DMS153 treated with DMSO at 0.1 percent for 48 hours (cell line): ENCODE data around the gene CPTP.

Experiments
- DNase-seq: peaks from one replicate; lab custom pipeline; 2025; ENCODE audit not compliant: unreplicated experiment; lab: John Stamatoyannopoulos, UW

CPTP gene

GRCh38 chr1:1324524-1325287 lies at the start of gene CPTP, which contains the start of gene INTS11:
CPTP (plus strand) TSS chr1:1324802; CDS start chr1:1326911, 2,109 bp downstream.
INTS11 (minus strand) TSS chr1:1324660; CDS start chr1:1324608, 52 bp downstream.
- DNase-seq = peak; percentile 95

- DNase-seq = no peak
Measured at GRCh38 chr1:1274931-1275431, 49.6 kb upstream of the CPTP start.

DNA sequence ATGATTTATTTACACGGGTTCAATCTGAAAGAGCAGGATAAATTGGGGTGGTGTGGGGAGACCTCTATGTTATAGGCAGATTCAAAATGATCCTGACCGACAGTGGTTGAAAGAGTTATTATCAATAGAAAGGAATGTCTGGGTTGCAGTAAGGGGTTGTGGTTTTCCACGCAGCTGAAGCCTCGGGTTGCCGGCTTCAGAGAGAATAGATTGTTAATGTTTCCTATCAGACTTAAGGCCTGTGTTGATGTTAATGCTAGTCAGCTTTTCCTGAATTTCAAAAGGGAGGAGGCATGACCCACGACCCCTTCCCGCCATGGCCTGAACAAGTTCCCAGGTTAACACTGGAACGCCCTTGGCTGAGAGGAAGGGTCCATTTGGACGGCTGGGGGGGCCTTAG lies 48.8 kb upstream of the CPTP start:
- DNase-seq = no peak

GRCh38 chr1:1278620-1279019 lies 46.0 kb upstream of the CPTP start:
- DNase-seq = no peak

GRCh38 chr1:1279028-1279427 lies 45.6 kb upstream of the CPTP start:
- DNase-seq = no peak

GRCh38 chr1:1280782-1281481 lies 43.7 kb upstream of the CPTP start:
- DNase-seq = no peak

DNA sequence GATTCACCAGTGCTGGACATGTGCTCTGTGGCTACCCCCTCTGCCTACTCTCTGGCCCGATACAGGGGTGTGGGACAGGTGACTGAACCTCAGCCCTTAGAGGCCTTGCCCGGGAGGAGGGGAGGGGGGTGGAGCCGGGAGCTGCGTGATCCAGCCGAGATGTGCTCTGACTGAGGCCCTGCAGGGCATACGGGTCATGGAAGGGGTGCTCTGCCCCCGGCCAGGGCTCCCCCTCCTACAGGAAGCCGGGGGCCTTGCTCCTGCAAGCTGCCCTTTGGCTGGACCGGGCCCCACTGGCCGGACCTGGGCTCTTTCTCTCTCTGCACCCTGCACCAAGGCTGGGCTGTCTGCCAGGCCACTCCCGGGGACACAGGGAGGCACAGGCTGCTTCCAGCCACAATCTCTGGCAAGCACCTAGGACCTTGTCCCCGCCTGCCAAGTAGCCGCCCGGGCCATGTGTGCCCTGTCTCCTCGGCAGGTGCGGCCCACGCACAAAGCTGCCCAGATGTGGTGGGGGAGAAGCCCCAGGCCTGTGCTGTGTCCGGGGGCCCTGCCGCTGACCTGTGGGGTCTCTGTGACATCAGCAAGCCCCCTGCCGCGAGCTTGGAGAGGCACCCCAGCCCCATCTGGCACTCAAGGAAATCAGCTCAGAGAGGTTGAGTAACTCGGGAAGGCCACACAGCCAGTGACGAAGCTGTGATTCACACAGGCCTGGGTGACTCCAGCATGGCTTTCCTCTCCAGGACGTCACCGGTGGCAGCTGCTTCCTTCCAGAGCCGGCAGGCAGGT lies 42.9 kb upstream of the CPTP start:
- no peak for DNase-seq

- no peak for DNase-seq
Measured at GRCh38 chr1:1282998-1283397, 41.6 kb upstream of the CPTP start.

DNA sequence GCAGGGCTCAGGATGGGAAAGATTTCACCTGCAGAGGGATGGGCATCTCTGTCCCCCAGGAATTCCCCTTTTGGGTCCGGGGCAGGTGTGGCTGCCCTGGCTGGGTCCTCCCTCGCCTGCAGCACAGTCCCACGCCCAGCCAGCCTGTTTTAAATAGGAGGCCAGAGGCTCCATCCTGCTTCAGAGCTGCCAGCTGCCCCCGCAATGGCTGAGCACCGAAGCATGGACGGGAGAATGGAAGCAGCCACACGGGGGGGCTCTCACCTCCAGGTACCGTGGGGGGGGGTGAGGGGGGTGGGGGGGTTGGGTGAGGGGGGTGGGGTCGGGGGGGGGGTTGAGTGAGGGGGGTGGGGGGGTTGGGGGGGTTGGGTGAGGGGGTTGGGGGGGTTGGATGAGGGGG lies 40.8 kb upstream of the CPTP start:
- peak; percentile 49 for DNase-seq

DNA sequence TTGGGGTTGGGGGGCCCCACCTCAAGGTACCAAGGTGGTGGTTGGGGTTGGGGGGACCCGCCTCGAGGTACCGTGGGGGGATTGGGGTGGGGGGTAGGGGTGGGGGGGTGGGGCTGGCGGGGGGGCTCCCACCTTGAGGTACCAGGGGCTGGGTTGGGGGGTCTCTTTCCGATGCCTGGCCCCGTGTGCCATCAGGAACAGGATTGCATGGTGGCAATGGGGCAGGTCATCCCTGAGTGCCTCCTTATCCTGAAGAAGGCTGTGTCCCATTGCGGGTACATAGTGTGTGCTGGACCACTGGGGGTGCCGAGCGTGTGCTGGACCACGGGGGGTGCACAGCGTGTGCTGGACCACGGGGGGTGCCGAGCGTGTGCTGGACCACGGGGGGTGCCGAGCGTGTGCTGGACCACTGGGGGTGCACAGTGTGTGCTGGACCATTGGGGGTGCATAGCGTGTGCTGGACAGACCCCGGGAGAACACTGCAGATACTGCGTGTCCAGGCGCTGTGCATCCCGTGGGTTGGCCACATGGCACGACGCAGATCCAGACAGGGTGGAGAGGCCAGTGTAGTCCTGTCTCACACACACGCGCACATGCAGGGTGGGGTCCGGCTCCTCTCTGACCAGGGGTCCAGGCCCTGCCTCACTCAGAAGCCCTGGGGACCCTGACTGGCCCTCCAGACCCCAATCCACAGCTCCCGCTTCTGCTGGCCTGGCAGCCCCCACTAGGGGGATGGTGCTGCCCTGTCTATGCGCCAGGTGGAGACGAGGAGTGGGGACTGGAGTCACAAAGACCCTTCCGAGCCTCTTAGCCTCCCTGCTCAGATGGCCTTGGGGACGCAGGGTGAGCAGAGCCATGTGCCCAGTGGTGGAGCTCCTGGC lies 40.1 kb upstream of the CPTP start:
- no peak for DNase-seq

DNA sequence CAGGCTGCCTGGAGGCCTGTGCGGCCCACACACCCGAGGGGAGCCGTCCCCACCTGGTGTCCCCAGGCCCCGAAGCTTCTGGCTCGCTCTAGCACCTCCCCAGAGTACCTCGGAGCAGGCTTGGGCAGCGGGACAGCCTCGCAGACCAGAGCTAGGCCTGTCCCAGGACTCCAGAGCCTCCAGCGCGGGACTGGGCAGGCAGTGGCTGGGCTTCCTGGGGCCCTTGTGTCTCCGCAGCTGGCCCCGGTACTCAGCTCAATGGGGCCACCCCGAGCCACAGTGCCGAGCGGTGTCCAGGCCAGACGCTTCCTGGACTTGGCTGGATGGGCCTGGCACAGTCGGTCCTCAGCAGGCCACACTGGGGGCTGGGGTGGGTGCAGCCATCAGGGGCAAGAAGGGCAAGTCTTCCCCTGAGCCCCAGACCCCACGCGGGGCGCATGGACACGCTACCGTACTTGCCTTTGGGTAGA lies 39.5 kb upstream of the CPTP start:
- no peak for DNase-seq

DNA sequence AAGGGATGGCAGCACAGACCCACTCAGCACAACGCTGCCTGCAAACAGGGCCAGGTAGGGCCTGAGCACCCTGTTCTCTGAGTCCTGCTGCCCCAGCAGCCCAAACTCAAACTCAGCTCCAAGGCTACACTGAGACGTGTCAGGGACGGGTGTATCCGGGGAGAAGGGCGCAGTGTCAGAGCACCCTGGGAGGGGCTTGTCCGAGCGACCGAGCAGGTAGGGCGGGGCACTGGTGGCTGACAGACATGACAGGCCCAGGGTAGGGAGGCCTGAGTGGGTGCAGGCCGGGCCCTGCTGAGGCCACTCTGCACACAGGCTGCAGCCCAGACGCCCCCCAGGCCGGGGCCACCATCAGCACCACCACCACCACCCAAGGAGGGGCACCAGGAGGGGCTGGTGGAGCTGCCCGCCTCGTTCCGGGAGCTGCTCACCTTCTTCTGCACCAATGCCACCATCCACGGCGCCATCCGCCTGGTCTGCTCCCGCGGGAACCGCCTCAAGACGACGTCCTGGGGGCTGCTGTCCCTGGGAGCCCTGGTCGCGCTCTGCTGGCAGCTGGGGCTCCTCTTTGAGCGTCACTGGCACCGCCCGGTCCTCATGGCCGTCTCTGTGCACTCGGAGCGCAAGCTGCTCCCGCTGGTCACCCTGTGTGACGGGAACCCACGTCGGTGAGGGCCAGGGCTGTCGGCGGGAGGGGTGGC lies 38.8 kb upstream of the CPTP start:
- no peak for DNase-seq

- DNase-seq = no peak
Measured at GRCh38 chr1:1286313-1287261, 38.0 kb upstream of the CPTP start.

DNA sequence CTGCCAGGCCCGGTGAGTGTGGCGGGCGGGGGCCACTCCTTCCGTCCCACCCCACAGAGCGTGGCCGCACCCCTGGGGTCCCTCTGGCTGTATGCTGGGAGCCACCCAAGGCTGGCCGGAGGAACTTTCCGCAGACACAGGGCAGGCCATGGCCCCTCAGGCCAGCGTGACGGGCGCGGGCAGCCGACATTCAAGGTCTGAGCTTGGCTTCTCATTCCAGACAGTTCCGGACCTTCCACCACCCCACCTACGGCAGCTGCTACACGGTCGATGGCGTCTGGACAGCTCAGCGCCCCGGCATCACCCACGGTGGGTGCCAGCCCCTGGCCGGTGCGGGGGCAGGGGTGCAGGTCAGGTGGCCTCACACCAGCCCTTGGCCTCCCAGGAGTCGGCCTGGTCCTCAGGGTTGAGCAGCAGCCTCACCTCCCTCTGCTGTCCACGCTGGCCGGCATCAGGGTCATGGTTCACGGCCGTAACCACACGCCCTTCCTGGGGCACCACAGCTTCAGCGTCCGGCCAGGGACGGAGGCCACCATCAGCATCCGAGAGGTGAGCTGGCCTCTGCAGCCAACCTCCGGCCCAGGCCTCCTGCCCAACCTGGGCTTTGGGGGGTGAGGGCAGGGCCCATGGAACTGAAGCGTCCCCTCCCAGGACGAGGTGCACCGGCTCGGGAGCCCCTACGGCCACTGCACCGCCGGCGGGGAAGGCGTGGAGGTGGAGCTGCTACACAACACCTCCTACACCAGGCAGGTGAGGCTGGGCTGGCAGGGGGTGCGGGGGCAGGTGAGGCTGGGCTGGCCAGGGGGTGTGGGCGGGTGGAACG lies 37.1 kb upstream of the CPTP start:
- no peak for DNase-seq

- peak; percentile 89 for DNase-seq
Measured at GRCh38 chr1:1290238-1290731, 34.3 kb upstream of the CPTP start.

DNA sequence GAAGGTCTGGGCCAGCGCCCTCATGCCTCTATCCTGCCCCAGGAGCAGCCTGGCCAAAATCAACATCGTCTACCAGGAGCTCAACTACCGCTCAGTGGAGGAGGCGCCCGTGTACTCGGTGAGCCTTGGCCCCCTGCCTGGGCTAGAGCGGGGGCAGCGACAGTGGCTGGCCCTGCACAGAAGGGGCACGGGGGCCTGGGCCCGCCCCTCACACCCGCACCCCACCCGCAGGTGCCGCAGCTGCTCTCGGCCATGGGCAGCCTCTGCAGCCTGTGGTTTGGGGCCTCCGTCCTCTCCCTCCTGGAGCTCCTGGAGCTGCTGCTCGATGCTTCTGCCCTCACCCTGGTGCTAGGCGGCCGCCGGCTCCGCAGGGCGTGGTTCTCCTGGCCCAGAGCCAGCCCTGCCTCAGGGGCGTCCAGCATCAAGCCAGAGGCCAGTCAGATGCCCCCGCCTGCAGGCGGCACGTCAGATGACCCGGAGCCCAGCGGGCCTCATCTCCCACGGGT lies 33.5 kb upstream of the CPTP start:
- DNase-seq = peak; percentile 72
